Mononuclear cell (primary cell): ENCODE results near the gene ZCWPW1. TPM values are rescaled to one million over a fixed set of nuclear protein-coding genes. Genes with fewer than 3 reads are reported as not detected.

Source experiments
- H3K27me3 ChIP-seq: 2 replicates; pipeline ENCODE4 v1.6.0; 2011; ENCODE audit warnings: low read length, control low read depth; ENCODE audit not compliant: insufficient read depth
- H3K4me1 ChIP-seq: 2 replicates; pipeline ENCODE4 v1.5.1; 2011; ENCODE audit warnings: mild to moderate bottlenecking, low read length, control low read depth; ENCODE audit not compliant: insufficient read depth
- H3K4me3 ChIP-seq: 2 replicates; pipeline ENCODE4 v1.5.1; 2011; ENCODE audit warnings: mild to moderate bottlenecking, low read length, moderate library complexity
- H3K9me3 ChIP-seq: 2 replicates; pipeline ENCODE4 v1.5.1; 2011; ENCODE audit warnings: low read depth, mild to moderate bottlenecking, control low read depth, low read length
- total RNA-seq: library from RNA; depleted of rRNA; stranded (reverse); fragments of >200 nt; gene quantifications from one replicate; pipeline ENCODE4 v1.2.3, GENCODE V29; 2012

ZCWPW1 gene
- total RNA-seq, 1 donor, result 3.3 TPM

GRCh38 chr7:100430493-100431285 lies 2.2 kb upstream of the ZCWPW1 start:
- Histone ChIP-seq H3K4me1 (peaks cover 51% of the 10 kb centered on the region), H3K9me3 (no peaks in the 10 kb centered on the region), H3K4me3 (peak overlapping the region; percentile 83), H3K27me3 (no peaks in the 10 kb centered on the region)

DNA sequence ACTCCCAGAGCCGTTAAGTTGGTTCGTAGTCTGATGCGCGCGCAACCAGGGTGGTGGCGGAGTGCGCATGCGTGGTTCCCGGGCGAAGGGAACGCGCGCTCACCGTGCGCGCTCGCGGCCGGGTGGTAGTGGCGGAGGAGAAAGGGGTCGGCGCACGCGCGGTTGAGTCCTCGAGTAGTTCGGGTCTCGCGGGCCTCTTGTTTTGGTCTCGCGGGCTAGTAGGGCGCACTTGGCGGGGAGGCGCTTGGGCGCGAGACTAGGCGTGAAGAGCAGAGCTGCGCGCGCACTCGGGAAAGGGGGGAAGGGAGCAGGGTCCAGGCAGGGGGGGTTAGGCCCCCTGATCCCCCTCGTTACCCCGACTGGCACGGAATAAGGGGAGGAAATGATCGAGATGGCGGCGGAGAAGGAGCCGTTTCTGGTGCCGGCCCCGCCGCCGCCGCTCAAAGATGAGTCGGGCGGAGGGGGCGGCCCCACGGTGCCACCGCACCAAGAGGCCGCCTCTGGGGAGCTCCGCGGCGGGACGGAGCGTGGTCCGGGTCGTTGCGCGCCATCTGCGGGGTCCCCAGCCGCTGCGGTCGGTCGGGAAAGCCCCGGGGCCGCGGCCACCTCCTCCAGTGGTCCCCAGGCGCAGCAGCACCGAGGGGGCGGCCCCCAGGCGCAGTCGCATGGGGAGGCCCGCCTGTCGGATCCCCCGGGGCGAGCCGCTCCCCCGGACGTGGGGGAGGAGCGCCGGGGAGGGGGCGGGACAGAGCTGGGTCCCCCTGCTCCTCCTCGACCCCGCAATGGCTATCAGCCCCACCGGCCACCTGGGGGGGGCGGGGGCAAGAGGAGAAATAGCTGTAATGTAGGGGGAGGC lies 1.4 kb upstream of the ZCWPW1 start, which contains the start of gene MEPCE:
Gene MEPCE, plus strand, starts transcription at position 195 of the 856 bp plus-strand sequence. Its CDS starts 188 bp downstream, at position 383.
- Histone ChIP-seq H3K9me3 (no peaks in the 10 kb centered on the region), H3K4me3 (peak within 1 kb of the TSS; percentile 83), H3K27me3 (no peaks in the 10 kb centered on the region), H3K4me1 (peaks cover 44% of the 10 kb centered on the region)

- Histone ChIP-seq H3K4me3 (peak overlapping the region; percentile 83), H3K9me3 (no peaks in the 10 kb centered on the region), H3K4me1 (peaks cover 36% of the 10 kb centered on the region), H3K27me3 (no peaks in the 10 kb centered on the region)
Observed at GRCh38 chr7:100428967-100429636, 599 bp upstream of the ZCWPW1 start.

DNA sequence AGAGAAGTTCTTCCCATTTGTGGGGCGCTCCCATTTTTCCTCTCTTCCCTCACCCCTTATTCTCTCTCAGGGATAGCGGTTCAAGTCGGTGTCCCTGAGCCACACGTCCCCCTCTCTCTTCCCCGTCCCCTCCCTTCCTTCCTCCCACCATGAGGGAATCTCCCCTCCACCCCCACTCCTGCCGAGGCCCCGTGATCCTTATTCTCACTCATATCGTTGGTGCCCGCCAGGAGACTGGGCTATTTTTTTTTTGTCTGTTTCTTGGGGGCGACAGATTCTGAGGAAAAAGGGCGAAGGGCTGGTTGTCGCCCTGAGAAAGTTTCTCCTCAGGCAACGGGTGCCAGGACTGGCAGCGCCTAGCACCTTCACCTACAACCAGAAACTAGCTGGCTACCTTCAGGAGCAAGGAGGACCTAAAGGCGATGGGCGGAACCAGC lies 723 bp downstream of the ZCWPW1 start:
- H3K4me1 ChIP-seq, result peaks cover 31% of the 10 kb centered on the region
- H3K9me3 ChIP-seq, result no peaks in the 10 kb centered on the region
- no peaks in the 10 kb centered on the region for H3K27me3 ChIP-seq
- H3K4me3 ChIP-seq, result peak overlapping the region; percentile 83

DNA sequence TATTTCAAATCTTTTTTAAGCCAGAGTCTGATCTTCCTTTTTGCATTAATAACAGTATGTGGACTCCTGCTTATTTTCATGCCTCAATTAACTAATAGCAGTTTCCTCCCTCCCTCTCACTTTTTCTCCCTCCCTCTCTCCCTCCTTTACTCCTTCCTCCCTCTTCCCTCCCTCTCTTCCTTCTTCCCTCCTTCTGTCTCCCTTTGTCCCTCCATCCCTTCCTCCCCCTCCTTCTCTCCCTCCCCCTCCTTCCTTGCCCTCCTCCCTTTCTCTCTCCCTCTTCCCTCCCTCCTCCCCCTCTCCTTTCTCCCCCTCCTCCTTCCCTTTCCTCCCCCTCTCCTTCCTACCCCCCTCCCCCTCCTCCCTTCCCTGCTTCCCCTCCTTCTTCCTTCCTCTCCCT lies 2.0 kb downstream of the ZCWPW1 start:
- Histone ChIP-seq H3K27me3 (no peaks in the 10 kb centered on the region), H3K9me3 (no peaks in the 10 kb centered on the region)

DNA sequence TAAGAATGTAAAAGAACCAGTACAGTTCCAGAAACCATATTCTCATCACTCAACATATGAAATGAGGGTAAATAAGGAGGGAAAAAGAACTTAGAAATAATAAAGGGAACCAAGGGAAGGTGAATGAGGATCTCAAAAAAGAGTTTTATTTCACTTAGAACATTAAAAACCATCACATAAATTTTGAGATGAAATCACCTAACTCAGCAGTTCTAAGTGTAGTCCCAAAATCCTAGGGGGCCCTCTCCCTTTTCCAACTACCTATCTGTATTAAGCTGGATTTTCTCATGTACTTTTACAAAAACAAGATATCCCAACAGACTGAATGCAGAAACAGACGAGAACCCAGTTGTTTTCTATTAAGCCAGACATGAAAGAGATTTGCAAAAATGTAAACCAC lies 3.2 kb downstream of the ZCWPW1 start:
- Histone ChIP-seq H3K4me3 (no peak overlapping the region), H3K27me3 (no peaks in the 10 kb centered on the region), H3K4me1 (peaks cover 10% of the 10 kb centered on the region), H3K9me3 (no peaks in the 10 kb centered on the region)

More for the DNA sequence above, 2.0 kb downstream of the ZCWPW1 start:
- peaks cover 22% of the 10 kb centered on the region for H3K4me1 ChIP-seq
- H3K4me3 ChIP-seq, result no peak overlapping the region

- H3K27me3 ChIP-seq, result no peaks in the 10 kb centered on the region
- no peaks in the 10 kb centered on the region for H3K9me3 ChIP-seq
- H3K4me1 ChIP-seq, result peaks cover 10% of the 10 kb centered on the region
- H3K4me3 ChIP-seq, result no peak overlapping the region
Observed at GRCh38 chr7:100423315-100423714, 5.2 kb downstream of the ZCWPW1 start.

- Histone ChIP-seq H3K27me3 (no peaks in the 10 kb centered on the region), H3K4me3 (no peak overlapping the region), H3K9me3 (no peaks in the 10 kb centered on the region), H3K4me1 (no peaks in the 10 kb centered on the region)
Observed at GRCh38 chr7:100419660-100420226, 8.8 kb downstream of the ZCWPW1 start.

- Histone ChIP-seq H3K4me1 (no peaks in the 10 kb centered on the region), H3K9me3 (no peaks in the 10 kb centered on the region), H3K4me3 (no peak overlapping the region), H3K27me3 (no peaks in the 10 kb centered on the region)
Observed at GRCh38 chr7:100418930-100419659, 9.4 kb downstream of the ZCWPW1 start.

DNA sequence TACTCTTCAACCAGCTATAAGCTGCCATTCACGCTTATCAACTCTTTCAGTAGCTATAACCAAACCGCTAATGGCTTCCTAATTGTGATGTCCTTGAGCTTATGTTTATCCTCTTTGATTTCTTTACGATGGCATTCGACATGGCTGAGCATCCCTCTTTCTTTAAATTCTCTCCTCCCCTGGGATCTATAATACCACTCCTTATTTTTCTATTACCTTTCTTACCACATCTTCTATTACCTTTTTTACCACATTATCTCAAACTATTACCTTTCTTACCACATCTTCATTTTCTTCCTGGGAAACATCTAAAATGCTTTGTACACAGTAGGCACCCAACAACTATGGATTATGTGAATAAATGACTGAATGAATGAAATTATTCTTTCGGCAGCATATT lies 13.1 kb downstream of the ZCWPW1 start:
- Histone ChIP-seq H3K4me1 (peaks cover 16% of the 10 kb centered on the region), H3K9me3 (no peaks in the 10 kb centered on the region), H3K4me3 (no peak overlapping the region), H3K27me3 (no peaks in the 10 kb centered on the region)

DNA sequence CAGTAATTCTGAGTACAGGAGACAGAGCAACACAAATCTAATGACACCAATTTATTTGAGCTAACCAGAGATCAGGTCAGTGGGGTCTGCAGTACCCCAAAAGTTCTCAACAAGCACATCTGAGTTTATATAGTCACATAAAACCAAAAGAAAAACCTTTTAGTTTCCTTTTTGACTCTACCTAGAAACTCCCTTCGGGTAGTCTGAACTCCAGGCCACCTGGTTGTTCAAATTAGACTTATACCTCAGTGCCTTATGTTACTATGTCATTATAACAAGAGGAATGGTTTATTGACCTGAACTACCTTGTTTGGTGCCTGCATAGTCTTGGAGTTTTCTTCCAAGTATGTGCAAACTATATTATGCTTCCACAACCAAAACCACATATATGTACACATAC lies 14.6 kb downstream of the ZCWPW1 start:
- Histone ChIP-seq H3K4me1 (peaks cover 19% of the 10 kb centered on the region), H3K9me3 (no peaks in the 10 kb centered on the region), H3K4me3 (no peak overlapping the region), H3K27me3 (no peaks in the 10 kb centered on the region)

GRCh38 chr7:100413346-100413745 lies 15.2 kb downstream of the ZCWPW1 start:
- H3K4me3 ChIP-seq, result no peak overlapping the region
- peaks cover 19% of the 10 kb centered on the region for H3K4me1 ChIP-seq
- no peaks in the 10 kb centered on the region for H3K9me3 ChIP-seq
- H3K27me3 ChIP-seq, result no peaks in the 10 kb centered on the region

DNA sequence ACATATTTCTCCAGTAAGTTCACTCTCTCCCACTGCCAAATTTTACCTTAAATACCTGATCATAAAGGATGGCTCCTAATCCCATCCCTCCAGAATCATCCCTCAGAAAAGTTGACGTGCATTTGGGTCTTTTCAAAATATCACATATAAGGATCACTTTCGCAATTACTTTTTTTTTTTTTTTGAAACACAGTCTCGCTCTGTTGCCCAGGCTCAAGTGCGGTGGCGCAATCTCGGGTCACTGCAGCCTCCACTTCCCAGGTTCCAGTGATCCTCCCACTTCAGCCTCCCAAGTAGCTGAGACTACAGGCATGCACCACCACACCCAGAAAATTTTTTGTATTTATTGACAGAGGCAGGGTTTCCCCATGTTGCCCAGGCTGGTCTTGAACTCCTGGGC lies 17.4 kb downstream of the ZCWPW1 start:
- H3K9me3 ChIP-seq, result no peaks in the 10 kb centered on the region
- no peaks in the 10 kb centered on the region for H3K27me3 ChIP-seq
- H3K4me3 ChIP-seq, result no peak overlapping the region
- peaks cover 19% of the 10 kb centered on the region for H3K4me1 ChIP-seq
